NCI-H2081 (cell line): ENCODE measurements around the gene HSPB2.
"Not testable (repeated sequence)": the region's sequence is repeated elsewhere in the genome, so short reads cannot be mapped to it uniquely, and the experiment has no call there.

Experiments used
- DNase-seq, 2 experiments: peaks; one replicate each; lab custom pipeline; 2025; lab: John Stamatoyannopoulos, UW

HSPB2 gene

GRCh38 chr11:111913997-111914396 is 1.5 kb downstream of the HSPB2 start:
- peak in 1 of 2 experiments; percentile 48 for DNase-seq

GRCh38 chr11:111916768-111917167 is 4.2 kb downstream of the HSPB2 start:
- no peak for DNase-seq

DNA sequence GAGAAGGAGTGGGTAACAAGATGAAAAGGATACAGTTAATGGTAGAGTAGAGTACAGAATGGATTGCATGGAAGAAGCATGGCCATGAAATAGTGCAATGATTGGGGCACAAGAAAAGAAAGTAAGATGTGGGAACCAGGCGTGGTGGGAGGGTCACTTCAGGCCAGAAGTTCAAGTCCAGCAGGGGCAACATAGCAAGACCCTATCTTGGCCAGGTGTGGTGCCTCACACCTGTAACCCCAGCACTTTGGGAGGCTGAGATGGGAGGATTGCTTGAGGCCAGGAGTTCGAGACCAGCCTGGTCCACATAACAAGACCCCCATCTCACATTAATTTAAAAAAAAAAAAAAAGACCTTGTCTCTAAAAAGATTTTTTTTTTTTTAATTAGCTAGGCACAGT is 4.8 kb downstream of the HSPB2 start:
- no peak for DNase-seq

DNA sequence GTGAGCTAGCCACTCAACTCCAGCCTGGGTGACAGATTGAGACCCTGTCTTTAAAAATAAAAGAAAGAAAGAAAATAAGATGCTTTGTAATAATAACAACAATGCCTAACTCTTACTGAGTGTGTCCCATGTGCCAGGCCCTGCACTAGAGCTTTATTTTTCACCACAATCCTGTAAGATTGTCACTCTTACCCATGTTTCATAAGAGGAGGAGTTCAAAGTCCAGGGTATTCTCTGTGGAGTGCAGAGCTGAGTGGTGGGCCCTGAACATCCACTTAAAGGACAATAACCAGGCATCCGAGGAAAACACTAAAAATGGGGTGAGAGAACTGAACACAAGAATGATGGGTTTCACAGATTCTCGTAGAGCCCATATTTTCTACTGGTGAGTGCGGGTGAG is 5.3 kb downstream of the HSPB2 start:
- no peak for DNase-seq

DNA sequence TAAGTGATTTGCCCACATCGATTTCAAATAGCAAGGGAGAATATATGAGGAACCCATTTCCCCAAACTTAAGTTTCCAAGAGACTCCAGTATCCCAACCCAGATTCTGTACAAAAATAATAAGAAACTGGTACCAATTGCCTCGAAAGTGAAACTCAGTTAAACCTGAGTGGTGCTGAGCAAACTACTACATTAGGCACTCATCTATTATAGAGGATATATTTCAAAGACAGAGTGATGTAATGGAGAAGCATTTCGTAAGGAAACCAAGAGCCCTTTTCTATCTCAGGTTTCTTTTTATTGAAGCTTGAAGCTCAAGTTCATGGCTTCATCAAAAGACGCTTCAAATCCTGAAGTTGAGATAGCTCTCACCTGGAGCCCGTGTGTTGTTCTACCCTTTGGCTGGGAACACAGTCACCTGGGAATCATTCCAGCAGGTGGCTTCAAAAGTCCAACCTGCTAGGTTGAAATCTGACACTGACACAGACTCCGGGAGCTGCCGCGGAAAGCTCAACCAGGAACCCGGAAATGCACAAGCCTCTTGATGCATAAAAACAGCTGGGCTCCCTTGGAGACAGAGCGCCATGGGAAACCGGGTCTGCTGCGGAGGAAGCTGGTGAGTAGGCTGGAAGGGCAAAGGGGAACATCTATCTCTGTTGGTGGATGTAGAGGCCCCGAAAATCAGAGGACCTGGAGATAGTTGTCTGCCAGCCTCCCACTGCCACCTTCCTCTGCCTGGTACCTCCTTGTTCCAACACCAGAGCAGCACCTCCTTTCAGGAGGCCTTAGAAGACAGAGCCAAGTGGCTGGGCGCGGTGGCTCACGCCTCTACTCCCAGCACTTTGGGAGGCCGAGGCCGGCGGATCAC is 6.1 kb downstream of the HSPB2 start, which contains the start of gene C11orf52:
TSS of gene C11orf52 (plus strand) at position 524 of the 867 bp plus-strand sequence. CDS start at position 584, 60 bp downstream.
- DNase-seq = peak; percentile 90 to 98

DNA sequence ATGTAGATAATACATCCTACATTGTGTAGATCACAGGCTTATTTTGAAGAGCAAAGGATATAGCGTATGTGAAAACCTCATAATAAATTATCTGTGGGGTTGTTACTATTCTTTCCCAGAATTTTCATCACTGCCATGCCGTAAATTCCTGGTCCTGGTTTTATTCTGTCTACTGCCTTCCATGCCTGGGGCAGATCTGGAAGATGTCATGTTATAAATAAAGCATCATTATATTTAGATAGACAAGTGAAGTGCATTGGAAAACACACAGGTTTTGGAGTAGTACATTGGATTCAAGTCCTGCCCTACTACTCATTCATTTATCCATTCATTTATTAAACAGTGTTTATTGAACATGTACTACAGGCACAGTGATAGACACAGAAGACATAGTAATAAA is 8.4 kb downstream of the HSPB2 start:
- no peak for DNase-seq

DNA sequence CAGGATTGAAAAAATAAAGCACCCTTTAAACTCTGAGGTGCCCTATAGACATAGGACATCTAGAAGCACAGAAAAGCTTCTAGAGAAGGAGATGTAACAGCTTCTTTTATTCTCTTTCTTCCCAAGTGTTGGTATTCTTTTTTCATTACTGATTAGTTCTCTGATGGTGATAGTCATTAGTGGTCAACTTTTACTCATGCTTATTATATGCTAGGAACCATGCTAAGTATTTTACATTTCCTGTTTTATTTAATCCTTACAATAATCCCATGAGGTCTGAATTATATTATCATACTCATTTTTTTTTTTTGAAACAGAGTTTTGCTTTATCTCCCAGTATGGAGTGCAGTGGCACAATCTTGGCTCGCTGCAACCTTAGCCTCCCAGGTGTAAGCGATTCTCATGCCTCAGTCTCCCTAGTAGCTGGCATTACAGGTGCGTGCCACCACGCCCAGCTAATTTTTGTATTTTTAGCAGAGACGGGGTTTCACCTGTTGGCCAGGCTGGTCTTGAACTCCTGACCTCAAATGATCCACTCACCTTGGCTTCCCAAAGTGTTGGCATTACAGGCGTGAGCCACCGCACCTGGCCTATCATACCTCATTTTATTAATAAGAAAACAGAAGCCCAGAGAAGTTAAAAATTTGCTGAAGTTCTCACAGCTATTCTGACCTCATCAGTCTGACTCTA is 9.2 kb downstream of the HSPB2 start:
- no peak for DNase-seq

GRCh38 chr11:111922803-111923202 is 10.3 kb downstream of the HSPB2 start:
- DNase-seq = no peak

DNA sequence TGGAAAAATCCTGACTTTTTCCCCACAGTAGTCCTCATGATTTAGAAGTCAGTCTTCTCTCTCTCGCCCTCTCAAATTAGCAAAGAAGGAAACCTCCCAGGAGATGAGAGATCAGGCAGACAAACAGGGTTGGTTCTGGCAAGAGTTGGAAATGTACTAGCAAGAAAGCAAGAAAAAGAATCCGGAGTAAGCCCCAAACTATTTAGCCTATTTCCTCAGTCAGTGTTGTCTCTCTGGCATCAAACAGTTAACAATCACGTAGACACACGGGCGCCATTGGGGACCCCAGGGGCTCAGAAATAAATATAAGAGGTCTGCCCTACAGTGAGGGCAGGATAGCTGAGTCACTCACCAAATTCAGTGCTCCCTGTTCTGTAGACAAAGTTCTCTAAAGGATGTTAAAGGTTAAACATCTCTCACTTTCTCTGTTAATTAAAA is 10.8 kb downstream of the HSPB2 start:
- no peak for DNase-seq

- no peak for DNase-seq
Observed at GRCh38 chr11:111923951-111924350, 11.4 kb downstream of the HSPB2 start.

DNA sequence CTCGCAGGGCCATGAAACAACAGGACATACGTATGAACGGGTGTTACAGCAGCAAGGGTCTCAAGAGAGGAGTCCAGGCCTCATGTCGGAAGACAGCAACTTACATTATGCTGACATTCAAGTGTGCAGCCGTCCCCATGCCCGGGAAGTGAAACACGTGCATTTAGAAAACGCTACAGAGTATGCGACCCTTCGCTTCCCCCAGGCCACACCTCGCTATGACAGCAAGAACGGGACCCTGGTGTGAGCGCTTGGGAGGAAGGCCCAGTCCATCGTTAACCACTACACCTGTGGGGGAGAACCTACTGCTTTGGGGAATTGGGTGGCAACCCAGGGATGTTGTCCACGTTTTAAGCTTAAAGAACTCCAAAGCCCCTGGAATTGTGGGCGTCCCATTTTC is 13.4 kb downstream of the HSPB2 start:
- DNase-seq = no peak

GRCh38 chr11:111926505-111927391 is 14.2 kb downstream of the HSPB2 start:
- peak; percentile 98 to 100 for DNase-seq

DNA sequence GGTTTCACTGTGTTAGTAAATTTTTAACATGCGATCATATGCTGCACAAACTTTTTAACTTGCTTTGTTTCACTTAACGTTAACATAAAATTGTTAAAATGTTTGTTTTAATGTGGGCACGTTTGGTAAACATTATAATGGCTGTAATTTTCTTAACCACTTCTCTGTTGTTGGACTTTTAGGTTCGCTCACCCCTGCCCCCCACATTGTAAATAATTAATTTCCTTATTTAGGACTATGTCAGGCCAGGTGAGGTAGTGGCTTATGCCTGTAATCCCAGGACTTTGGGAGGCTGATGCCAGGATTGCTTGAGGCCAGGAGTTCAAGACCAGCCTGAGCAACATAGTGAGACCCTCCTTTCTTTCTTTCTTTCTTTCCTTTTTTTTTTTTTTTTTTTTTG is 17.9 kb downstream of the HSPB2 start:
- no peak for DNase-seq

DNA sequence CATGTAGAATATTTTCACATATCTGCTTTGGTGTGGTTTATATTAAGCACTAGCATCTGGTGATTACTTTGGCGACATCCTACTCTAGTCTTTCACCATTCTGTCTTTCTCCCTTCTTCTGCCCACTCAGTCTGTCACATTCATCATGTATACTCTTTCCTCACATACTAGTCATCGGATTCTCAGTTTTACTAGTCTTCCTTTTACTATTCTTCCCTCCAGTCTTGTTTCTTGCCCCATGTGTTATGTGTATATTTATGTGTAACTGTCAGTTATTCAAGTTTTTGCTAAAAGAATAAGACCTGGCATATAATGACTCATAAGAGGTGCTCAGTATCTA is 20.0 kb downstream of the HSPB2 start:
- no peak for DNase-seq

DNA sequence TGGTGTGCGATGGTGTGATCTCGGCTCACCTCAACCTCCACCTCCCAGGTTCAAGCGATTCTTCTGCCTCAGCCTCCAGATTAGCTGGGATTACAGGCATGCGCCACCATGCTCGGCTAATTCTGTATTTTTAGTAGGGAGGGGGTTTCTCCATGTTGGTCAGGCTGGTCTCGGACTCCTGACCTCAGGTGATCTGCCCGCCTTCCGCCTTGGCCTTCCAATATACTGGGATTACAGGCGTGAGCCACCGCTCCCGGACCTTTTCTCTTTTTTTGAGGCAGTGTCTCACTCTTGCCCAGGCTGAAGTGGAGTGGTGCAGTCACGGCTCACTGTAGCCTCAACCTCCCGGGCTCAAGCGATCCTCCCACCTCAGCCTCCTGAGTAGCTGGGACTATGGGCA is 20.6 kb downstream of the HSPB2 start:
- not testable (repeated sequence) for DNase-seq

DNA sequence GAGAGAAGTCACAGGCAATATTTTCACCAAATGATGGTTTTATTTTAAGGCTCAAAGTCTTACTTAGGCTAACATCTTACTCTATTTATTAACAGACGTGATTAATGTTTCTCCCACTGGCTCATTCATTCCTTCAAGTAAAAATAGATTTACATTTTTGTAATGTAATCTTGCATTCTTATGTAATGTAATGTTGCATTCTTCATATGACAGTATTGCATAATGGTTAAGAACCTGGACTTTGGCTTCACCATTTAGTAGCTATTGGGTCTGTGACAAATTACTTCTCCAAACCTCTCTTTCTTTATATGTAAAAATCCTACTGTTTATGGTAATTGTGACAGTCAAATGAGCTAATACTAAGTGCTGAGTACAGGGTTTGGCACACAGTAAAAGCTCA is 21.3 kb downstream of the HSPB2 start:
- DNase-seq = no peak

DNA sequence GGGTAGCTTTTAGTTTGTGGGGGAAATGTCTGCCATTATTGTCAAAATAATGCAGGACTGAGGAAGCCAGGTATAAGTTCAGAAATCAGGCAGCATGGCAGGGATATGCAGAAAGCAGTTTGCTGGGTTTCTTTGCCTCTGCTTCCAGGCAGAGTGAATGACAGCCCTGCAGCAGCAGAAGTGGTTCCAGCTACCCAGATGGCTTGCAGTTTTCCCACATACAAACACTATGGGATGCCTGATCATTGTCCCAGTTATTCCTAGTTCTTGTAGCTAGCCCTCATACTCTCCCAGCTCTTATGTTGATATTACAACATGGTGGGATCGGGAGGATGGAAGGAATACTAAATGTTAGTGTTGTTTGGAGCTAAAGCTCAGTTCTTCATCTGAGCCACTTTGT is 21.8 kb downstream of the HSPB2 start:
- no peak for DNase-seq

- DNase-seq = no peak
Observed at GRCh38 chr11:111935317-111936039, 22.9 kb downstream of the HSPB2 start.

DNA sequence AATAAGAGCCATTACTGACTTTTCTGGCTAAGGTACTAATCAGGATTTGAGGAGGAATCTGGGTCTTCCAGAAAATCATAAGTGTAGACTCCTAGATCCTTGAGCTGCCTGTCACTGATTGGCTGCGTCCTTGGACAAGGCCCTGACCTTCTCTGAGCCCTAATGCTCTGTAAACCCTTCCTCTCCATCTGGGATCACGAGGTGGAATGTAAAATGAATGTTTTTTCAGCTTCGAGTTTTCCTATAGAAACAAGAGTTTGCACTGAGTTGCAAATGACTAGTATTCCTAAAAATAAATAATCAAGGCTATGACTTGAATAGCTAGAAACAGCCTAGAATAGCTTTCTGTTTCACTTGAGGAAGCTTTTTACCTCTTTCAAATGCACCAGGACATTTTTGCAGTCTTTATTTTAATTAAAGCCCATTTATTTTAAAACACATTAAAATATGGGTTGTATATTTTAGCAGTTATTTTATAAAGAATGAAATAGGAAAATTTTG is 23.6 kb downstream of the HSPB2 start:
- DNase-seq = no peak

DNA sequence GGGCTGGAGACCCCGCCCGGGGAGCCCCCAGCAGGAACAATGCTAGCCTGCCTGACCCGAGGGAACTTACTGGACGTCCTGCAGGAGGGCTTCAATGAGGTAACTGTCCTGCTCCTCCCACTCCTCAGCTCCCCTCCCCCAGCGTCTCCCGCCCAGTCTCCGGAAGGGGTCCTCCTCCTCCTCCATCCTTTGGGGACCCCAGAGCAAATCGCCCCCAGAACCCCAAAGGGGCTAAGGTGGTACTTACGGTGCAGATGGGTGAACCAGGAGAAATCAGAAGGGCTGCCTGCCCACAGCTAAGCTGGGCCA is 24.9 kb downstream of the HSPB2 start:
- DNase-seq = no peak

DNA sequence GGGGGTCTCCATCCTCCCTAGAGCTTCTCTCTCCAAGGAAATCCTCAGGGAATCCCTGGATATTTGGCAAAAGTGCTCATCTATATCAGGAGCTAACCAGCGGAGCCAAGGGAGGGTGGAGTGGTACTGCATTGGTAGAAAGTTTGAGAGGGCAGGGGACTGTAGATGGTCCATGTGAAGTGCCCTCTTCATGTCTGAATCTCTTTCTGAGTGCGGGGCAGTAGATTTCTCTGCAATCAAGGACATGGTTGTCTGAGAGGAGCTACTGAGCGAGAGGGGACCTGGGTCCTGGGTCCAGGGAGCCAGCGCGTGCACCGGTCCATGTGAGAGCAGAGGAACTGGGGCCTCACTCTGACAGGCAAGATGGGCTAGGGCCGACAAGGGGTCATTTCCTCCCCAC is 25.3 kb downstream of the HSPB2 start:
- DNase-seq = peak in 1 of 2 experiments; percentile 27
